ENCODE measurements around the gene BAG1.

The BAG1 gene

GRCh38 chr9:33273266-33273971 is 8.9 kb upstream of the BAG1 start:
- DNase-seq: no peak

DNA sequence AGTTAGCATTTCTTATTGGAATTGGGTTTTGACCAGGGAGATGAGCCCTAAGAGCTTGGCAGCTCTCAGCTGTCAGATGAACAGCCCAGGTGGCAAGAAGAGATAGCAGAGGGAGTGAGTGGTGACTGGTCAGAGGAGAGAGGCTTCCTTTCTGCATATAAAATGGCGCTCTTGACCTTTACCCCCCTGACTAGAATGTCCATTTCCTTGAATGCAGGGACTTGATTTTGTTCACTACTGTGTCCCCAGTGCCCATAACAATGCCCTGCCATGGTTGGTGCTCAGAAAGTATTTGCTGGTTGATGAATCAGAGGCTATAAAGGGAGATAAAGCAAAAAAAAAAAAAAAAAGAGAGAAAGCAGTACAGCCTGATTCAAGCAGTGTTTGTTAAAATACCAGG is 7.6 kb upstream of the BAG1 start:
- no peak for DNase-seq

DNA sequence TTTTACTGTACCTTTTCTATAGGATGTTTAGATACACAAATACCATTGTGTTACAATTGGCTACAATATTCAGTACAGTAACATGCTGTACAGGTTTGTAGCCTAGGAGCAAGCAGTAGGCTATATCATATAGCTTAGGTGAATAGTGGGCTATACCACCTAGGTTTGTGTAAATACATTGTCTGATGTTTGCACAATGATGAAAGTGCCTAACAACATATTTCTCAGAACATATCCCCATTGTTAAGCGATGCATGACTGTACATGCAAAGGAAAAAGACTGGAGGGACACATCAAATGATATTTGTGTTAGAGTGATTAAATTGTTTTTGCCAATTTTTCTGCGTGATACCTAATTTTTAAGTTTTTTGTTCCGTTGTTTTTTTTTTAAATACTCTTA is 5.6 kb upstream of the BAG1 start:
- no peak for DNase-seq

DNA sequence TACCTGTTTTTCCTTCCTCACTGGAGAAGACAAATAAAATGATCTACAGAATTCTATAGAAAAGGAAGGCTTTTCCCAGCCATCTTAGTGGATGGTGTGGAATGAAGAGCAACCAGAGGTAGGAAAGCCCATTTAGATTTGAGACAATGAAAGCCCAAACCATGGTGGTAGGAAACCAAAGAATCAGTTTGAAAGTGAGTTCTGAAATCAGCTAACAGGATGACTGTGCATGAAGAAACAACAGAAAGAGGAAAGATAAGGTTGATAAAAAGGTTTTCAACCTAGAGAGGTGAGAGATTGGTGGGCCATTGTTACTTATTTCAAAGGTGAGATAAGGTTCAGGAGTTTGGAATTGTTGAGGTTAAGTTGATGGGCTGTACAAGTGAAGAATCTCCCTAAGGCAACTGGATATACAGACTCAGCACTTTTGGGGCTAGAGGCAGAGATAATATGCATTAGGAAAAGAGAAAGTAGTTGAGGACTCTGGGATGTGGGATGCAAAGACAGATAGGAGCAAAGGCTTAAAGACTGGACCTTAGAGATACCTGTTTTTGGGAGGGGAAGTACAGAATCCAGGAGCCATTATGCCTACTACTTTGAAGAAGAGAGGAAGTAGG is 2.8 kb upstream of the BAG1 start:
- DNase-seq: no peak

- DNase-seq: no peak
Measured at GRCh38 chr9:33265211-33265865, 830 bp upstream of the BAG1 start.

GRCh38 chr9:33264003-33264472 is 470 bp downstream of the BAG1 start:
- DNase-seq: peak; percentile 33

DNA sequence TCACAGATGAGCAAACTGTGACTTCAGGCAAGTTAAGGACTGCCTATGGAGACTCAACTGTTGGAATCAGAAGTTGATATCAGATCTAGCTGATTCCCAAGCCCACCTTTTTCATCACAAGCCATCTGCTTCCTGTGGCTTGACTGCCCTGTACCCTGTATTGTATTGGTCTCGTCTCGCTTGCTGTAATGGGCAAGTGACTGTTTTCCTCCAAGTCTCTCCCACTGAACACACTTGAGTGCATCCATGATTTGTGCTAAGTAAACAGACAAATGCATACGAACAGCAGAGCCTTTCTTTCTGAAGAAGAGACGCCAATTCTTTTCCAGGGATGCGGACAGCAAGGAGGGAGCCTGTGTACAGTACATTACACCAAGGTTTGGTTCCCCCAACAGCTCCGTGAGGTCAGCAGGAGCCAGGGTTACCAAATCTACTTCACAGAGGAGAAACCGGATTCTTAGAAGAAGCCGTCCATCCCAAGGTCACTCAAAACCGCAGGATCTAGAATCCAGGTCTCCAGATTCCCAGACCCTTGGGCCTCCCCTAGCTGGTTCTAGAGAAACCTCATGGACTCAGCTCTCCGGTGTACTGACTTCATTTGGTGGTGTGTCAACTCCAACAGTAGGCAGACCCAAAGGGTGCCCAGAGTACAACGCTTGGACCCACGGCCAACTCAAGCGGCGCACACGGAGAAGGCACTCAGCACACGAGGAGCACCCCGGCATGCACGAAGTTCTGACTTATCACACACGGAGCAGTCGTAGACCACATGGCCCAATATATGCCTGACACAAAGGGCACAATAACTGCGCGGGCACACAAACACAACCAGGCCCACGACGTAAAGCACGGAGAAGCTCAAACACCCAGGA is 1.1 kb downstream of the BAG1 start:
- peak; percentile 30 for DNase-seq

GRCh38 chr9:33260372-33260771 is 4.1 kb downstream of the BAG1 start:
- DNase-seq: no peak

GRCh38 chr9:33257276-33257675 is 7.2 kb downstream of the BAG1 start:
- DNase-seq: no peak

- DNase-seq: no peak
Measured at GRCh38 chr9:33256236-33256635, 8.3 kb downstream of the BAG1 start.

DNA sequence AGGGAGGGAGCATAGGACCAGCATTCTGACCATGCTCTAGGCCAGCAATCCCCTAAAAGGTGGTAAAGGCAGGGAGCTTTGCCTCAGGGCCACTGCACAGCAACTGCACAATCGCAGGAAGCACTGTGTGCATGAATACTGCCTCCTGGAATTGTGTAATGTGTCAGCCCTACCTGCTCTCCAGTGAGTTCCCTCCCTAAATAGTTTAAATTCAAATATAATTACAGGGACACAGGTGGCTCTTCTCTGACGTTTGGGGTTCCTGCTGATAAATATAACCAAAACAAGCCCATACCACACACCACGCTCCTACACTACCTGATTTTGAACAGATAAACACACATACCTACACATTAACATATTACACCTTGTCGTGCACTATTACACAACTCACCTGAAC is 9.0 kb downstream of the BAG1 start:
- DNase-seq: no peak

DNA sequence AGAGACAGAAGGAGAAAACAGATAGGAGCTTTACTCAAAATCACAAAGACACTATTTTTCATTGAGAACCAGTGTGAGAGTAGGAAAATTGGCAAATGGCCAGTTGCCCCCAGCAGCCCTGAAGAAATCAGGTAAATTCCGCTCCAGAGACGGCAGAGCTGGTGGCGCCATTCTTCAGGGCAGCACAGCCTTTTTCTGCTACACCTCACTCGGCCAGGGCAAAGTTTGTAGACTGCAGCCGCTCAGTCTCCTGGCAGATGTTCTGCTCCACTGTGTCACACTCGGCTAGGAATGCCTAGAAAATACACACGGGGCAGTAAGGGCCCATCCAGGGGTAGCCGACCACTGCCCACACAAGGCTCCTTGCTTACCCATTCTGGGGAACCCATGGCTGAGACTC is 9.5 kb downstream of the BAG1 start:
- DNase-seq: no peak

DNA sequence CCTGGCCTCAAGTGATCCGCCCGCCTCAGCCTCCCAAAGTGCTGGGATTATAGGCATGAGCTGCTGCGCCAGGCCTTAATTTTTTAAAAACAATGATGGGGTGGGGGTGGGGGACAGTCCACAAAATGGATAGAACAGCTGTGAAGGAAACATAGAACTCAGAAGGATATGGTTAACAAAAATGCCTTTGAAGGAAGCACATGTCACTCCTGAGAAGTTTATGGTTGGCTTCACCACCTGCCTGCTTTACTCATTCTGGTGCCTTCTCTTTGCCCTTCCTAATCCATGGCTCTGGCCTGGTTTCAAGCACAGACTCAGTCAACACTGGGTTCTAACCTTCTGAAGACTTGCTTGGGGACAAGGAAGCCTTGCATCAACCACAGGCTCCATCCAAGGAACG is 10.3 kb downstream of the BAG1 start:
- no peak for DNase-seq

DNA sequence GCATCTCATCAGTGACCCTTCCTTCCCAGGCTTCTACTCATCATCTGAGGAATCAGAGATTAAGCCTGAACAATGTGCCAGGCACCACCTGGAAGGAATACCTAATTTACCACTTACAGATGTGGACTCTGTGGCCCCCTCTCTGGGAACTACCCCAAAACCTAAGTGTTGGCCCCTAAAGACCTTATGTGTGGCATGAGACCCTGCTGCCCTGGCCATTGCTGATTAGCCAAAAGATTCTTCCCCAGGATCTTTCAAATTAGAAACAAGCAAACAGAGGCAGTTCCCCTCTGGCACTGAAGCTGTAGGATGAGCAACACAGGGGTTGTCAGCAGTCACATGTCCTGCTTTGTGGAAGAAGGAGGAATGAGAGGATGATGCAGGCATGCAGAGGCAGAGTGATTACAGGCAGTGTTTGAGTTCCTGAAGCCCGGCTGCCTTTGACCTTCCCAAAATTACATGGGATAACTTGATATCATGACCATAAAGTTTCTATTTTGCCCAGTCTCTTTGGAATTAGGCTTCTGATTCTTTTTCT is 14.0 kb downstream of the BAG1 start:
- no peak for DNase-seq

DNA sequence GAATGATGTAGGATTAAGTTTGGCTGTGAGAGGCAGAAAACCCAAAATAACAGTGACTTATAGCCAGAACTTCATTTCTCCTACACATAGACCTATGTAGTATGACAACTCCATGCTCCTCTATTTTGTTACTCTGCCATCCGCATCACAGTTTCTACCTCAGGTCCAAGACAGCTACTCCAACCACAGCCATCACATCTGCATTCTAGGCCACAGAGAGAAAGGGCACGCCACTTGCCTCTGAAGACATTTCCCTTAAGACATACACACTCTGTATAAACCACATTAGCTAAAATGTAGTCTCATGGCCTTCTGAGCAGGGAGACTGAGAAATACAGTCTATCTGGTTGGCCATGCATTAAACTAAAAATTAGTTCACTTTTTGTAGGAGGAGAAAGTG is 14.5 kb downstream of the BAG1 start:
- DNase-seq: no peak

- DNase-seq: no peak
Measured at GRCh38 chr9:33249087-33249658, 15.3 kb downstream of the BAG1 start.

DNA sequence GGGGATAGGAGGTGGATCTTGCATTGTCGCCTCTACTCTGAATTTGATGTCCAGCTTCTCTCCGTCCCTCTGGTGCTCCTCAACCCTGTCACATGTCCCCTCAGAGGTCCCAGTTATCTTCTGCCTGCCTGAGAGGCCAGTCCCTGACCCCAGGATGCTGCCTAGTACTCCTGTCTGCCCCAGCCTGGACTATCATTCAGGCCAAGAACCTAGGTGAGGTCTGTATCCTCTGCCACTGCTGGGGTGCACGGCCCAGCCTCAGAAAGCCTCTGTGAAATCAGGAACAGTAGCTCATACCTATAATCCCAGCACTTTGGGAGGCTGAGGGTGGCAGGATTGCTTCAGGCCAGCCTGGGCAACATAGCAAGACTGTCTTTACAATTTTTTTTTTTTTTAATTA is 15.9 kb downstream of the BAG1 start:
- no peak for DNase-seq

DNA sequence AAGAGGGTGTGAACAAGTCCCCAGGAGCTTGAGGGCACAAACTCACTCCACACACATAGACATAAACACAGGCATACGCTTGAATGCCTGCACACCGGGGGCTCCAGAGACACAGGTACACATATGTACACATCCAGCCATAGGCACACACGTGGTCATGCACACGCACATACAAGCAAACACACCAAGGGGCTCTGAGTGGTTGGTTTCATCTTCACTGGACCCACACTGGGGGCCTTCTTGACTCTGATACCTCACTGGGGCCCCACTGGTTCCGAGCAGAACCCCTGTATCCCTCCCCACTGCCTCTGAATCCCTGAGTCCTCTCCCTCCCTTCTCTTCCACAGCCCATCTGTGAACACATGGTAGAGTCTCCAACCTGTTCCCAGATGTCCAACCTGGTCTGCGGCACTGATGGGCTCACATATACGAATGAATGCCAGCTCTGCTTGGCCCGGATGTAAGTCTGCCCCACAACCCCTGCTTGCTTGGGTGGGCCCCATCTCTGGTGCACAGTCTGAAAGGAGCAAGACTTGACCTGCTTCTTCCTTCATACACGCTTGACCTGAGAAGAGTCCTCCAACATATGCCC is 18.1 kb downstream of the BAG1 start:
- no peak for DNase-seq

GRCh38 chr9:33245341-33245740 is 19.2 kb downstream of the BAG1 start:
- no peak for DNase-seq

DNA sequence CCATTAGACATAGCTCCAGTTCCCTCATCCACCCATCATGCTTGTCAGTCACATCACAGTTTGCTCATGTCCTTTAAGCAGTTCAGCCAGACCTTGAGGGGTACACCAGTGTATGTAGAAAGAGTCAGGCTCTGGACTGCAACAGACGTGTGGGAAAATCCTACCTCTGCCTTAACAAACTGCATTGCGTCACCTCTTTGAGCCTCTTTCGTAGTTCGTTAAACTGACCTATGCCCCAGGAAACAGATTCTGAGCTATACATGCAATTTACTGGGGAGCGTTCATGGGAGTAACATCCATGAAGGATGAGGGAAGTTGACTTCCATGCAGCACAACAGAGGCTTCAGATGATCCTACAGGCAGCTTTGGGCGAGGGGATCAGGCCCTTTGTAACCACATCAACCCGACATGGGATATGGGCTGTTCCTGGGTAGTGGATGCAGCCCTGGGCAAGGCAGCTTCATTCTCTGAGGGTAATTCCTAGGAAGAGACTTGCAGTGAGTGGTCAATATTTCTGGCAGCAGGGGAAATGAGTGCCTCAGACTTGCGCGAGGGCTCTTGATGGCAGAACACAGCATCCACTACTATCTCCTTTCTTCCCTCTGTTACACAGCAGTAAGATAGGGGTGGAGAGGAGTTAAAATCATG is 20.2 kb downstream of the BAG1 start:
- DNase-seq: no peak

GRCh38 chr9:33242609-33243134 is 21.8 kb downstream of the BAG1 start:
- no peak for DNase-seq

All from activated naive CD4-positive, alpha-beta T cell treated with anti-CD3 and anti-CD28 coated beads, Interleukin-2, amount 50 U/mL, for 16 hours (primary cell).